ENCODE results near the gene SIRPB1. TPM values are rescaled to one million over a fixed set of nuclear protein-coding genes. Genes with fewer than 3 reads are reported as not detected.
"Not testable (repeated sequence)": the region's sequence is repeated elsewhere in the genome, so short reads cannot be mapped to it uniquely, and the experiment has no call there.

The SIRPB1 gene
- total and polyA plus RNA-seq, 8 donors, result 0.05 to 3.6 (median 0.82) TPM; not detected in 1

DNA sequence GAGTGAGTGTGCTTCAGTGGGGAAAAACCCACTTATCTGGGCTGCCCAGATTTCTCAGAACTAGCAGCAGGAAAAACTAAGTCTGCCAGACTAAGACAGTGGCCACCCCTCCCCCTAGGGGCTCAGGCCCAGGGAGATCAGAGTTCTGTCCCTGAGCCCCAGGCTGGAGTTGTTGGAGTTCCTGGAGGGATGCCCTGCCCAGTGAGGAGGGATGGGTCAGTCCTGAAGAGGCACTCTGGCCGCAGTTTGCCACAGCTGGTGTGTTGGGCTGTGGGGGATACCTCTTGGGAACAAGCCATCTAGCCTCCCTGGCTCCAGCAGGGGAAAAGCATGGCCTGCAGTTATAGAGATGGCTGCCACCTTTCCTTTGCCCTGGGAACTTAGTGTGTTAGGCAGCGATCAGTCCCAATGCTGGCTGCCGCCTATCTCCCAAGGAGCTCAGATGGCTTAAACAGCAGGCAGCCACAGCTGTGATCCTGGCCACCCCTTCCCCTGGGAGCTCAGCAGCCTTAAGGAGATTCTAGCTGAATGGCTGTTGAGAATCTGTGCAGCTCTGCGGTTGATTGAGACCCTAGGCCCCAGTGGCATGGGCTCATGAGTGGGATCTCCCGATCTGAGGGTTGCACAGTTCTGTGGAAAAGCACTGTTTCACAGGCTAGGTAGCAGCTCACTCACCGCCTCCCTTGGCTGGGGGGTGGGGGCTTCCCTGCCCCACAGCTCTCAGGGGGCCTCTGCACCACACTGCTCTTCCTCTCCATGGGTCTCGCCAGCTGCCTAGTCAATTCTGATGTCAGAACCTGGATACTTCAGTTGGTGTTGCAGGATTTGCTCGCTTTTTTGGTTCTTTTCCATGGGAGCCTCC, 24.5 kb upstream of the SIRPB1 start:
- DNase-seq, result no peak
- no peak for FAIRE-seq
- no peaks in the 10 kb centered on the region for H3K4me1 ChIP-seq
- H3K36me3 ChIP-seq, result no peaks in the 10 kb centered on the region
- TF ChIP-seq, protein P1, sequence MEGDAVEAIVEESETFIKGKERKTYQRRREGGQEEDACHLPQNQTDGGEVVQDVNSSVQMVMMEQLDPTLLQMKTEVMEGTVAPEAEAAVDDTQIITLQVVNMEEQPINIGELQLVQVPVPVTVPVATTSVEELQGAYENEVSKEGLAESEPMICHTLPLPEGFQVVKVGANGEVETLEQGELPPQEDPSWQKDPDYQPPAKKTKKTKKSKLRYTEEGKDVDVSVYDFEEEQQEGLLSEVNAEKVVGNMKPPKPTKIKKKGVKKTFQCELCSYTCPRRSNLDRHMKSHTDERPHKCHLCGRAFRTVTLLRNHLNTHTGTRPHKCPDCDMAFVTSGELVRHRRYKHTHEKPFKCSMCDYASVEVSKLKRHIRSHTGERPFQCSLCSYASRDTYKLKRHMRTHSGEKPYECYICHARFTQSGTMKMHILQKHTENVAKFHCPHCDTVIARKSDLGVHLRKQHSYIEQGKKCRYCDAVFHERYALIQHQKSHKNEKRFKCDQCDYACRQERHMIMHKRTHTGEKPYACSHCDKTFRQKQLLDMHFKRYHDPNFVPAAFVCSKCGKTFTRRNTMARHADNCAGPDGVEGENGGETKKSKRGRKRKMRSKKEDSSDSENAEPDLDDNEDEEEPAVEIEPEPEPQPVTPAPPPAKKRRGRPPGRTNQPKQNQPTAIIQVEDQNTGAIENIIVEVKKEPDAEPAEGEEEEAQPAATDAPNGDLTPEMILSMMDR (IDR thresholded peaks at IDR 0.05), result no peak
- no peak for ATAC-seq
- intact Hi-C loops (cut with DNase I), result no loop called here
- H3K27ac ChIP-seq, result no peak overlapping the region
- H3K4me3 ChIP-seq, result no peak overlapping the region
- no peaks in the 10 kb centered on the region for H3K27me3 ChIP-seq
- WGBS, 2 donors, result 79 to 83% methylated on average over 8 of the region's 8 CpGs
- H3K9me3 ChIP-seq, result no peaks in the 10 kb centered on the region

DNA sequence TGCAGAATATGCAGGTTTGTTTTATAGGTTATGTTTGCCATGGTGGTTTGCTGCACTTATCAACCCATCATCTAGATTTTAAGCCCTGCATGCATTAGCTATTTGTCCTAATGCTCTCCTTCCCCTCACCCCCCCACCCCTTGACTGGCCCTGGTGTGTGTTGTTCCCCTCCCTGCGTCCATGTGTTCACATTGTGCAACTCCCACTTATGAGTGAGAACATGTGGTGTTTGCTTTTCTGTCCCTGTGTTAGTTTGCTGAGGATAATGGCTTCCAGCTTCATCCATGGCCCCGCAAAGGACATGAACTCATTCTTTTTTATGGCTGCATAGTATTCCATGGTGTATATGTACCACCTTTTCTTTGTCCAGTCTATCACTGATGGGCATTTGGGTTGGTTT, 18.8 kb upstream of the SIRPB1 start:
- intact Hi-C loops (cut with DNase I); H3K9me3 ChIP-seq; H3K4me3 ChIP-seq; H3K27me3 ChIP-seq; FAIRE-seq; DNase-seq; H3K4me1 ChIP-seq; ATAC-seq; H3K27ac ChIP-seq; H3K36me3 ChIP-seq: not testable (repeated sequence)
- WGBS, 2 donors, result 53 to 57% methylated on average over 2 of the region's 2 CpGs

DNA sequence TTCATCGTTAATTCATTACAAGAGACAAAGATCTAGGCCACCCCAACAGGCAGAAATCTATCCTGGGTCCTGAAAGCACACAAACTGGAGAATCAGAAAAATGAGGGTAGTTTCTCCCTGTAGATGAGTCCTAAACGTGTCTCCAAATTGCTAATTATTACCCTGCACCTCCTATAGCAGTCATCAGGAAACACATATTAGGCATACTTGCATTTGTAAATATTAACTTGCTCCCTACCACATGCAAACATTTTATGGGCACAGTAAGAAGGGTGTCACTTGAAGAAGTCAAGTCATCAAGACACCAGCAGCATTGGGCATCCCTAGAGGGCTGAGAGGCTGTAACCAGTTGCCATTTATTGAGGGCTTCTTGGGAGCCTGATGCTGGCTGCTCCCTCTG, 17.9 kb upstream of the SIRPB1 start:
- FAIRE-seq, result no peak
- no peaks in the 10 kb centered on the region for H3K27me3 ChIP-seq

DNA sequence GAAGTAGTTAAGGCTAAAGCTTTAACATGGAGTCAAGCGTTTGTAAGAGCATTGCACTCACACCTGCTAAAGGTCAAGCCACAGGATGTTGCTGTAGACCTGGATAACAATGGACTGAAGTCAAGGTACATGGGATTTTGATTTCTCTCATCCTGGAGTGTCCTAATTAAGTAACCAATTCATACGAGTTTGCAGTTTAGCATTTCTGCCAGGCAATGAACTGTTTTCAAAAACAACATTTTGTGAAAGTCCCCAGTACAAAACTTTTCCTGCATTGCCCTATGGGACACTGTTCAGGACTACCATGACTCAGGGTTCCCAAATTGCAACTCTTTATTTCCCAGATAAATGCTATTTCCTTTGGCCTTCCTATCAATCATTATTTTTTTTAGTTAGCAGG, 17.4 kb upstream of the SIRPB1 start:
- no peak for DNase-seq
- H3K27ac ChIP-seq, result no peak overlapping the region
- TF ChIP-seq, protein P1 (IDR thresholded peaks at IDR 0.05), result no peak
- H3K4me1 ChIP-seq, result no peaks in the 10 kb centered on the region
- no peaks in the 10 kb centered on the region for H3K27me3 ChIP-seq
- no peak for ATAC-seq
- H3K36me3 ChIP-seq, result no peaks in the 10 kb centered on the region
- H3K4me3 ChIP-seq, result no peak overlapping the region
- intact Hi-C loops (cut with DNase I), result no loop called here
- H3K9me3 ChIP-seq, result no peaks in the 10 kb centered on the region
- FAIRE-seq, result no peak
- 32 to 41% methylated on average over 2 of the region's 2 CpGs for WGBS, 2 donors

More for the DNA sequence above, 17.9 kb upstream of the SIRPB1 start:
- TF ChIP-seq, protein P1 (IDR thresholded peaks at IDR 0.05), result no peak
- no peak overlapping the region for H3K4me3 ChIP-seq
- intact Hi-C loops (cut with DNase I), result no loop called here
- no peak for ATAC-seq
- no peaks in the 10 kb centered on the region for H3K9me3 ChIP-seq
- WGBS, 2 donors, result 31 to 37% methylated on average over 2 of the region's 2 CpGs
- no peak for DNase-seq
- H3K4me1 ChIP-seq, result no peaks in the 10 kb centered on the region
- H3K36me3 ChIP-seq, result no peaks in the 10 kb centered on the region
- H3K27ac ChIP-seq, result no peak overlapping the region

DNA sequence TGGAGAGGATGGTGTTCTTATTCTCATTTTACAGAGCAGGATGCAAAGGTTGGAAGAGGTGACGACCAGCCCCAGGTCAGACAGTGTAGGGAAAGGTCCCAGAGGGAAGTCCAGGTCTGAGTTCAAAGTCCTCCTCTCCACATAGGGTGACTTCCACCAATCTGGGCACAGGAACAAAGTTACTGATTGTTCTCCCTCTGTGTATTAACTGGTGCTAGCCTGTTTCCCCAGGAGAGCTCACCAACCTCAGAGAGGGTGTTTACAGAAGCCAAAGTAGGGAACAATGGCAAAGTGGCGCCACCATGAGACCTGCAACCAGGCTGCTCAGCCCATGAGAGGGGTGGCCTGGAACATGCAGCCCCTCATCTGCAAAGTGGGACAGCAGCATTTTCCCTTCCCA, 16.8 kb upstream of the SIRPB1 start:
- intact Hi-C loops (cut with DNase I), result no loop called here
- Histone ChIP-seq H3K4me1 (no peaks in the 10 kb centered on the region), H3K9me3 (no peaks in the 10 kb centered on the region), H3K36me3 (no peaks in the 10 kb centered on the region), H3K4me3 (no peak overlapping the region), H3K27me3 (no peaks in the 10 kb centered on the region), H3K27ac (no peak overlapping the region)
- WGBS, 2 donors, result 40 to 46% methylated on average over 2 of the region's 2 CpGs
- TF ChIP-seq, protein P1 (IDR thresholded peaks at IDR 0.05), result no peak
- FAIRE-seq, result no peak
- DNase-seq, result no peak
- ATAC-seq, result no peak
